ENCODE results near the gene EIF4G3.

- TF ChIP-seq, protein P1, sequence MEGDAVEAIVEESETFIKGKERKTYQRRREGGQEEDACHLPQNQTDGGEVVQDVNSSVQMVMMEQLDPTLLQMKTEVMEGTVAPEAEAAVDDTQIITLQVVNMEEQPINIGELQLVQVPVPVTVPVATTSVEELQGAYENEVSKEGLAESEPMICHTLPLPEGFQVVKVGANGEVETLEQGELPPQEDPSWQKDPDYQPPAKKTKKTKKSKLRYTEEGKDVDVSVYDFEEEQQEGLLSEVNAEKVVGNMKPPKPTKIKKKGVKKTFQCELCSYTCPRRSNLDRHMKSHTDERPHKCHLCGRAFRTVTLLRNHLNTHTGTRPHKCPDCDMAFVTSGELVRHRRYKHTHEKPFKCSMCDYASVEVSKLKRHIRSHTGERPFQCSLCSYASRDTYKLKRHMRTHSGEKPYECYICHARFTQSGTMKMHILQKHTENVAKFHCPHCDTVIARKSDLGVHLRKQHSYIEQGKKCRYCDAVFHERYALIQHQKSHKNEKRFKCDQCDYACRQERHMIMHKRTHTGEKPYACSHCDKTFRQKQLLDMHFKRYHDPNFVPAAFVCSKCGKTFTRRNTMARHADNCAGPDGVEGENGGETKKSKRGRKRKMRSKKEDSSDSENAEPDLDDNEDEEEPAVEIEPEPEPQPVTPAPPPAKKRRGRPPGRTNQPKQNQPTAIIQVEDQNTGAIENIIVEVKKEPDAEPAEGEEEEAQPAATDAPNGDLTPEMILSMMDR (IDR thresholded peaks at IDR 0.05; ENCODE audit: low read length) = no peak
- no peak for TF ChIP-seq EZH2 (IDR thresholded peaks at IDR 0.05; ENCODE audit: borderline replicate concordance, low read length)
Measured at GRCh38 chr1:21118167-21118566, 58.5 kb downstream of the EIF4G3 start.

All from OCI-LY1 (cell line).